ENCODE results near the gene EML6.

EML6 gene

DNA sequence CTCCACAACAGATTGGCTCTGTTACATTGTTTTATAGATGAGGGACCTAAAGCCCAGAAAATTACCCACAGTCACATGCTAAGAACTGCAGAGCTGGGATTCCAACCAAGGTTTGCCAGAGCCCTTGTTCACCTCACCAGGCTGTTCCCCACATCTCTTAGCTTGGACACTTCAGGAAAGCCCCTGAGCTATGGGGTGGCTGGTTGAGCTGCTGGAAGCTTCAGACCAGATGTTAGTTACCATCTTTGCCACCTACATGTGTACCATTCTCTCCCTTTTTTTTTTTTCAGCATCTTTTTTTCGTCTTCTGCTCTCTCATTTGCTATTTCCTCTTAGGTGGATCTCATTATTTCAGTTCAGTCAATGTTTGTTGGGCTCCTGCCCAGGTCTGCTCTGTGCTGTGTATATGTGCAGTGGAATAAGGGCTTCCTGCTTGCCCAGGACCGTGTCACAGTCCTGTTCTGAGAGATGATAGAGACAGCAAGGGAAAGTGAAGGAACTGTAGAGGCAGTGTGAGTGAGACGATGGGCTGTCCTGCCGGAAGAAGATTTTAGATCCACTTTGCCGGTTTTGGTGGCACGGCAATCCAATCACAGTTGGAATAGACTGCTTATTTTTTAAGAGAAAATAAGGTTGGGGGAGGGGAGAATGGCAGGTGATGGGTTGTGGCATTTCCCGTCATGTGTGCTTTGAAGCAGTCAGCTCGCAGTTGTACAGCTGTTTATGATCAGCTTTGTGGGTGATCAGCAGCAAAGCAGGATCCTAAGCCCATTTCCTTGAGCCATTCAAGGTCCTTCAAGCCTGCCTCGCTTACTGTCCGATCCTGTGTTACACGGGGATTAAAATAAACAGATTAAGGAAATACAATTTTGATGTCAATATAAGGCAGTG lies 174.2 kb downstream of the EML6 start:
- TF ChIP-seq, protein P1, sequence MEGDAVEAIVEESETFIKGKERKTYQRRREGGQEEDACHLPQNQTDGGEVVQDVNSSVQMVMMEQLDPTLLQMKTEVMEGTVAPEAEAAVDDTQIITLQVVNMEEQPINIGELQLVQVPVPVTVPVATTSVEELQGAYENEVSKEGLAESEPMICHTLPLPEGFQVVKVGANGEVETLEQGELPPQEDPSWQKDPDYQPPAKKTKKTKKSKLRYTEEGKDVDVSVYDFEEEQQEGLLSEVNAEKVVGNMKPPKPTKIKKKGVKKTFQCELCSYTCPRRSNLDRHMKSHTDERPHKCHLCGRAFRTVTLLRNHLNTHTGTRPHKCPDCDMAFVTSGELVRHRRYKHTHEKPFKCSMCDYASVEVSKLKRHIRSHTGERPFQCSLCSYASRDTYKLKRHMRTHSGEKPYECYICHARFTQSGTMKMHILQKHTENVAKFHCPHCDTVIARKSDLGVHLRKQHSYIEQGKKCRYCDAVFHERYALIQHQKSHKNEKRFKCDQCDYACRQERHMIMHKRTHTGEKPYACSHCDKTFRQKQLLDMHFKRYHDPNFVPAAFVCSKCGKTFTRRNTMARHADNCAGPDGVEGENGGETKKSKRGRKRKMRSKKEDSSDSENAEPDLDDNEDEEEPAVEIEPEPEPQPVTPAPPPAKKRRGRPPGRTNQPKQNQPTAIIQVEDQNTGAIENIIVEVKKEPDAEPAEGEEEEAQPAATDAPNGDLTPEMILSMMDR (IDR thresholded peaks at IDR 0.05; ENCODE audit: unreplicated experiment in 3 of 3), result no peak
- H3K4me3 Mint-ChIP-seq, result no peak overlapping the region
- H3K36me3 Mint-ChIP-seq (ENCODE audit: low read depth), result no peaks in the 10 kb centered on the region
- peak overlapping the region in 1 of 3 experiments; percentile 1 for H3K27ac Mint-ChIP-seq
- H3K27me3 Mint-ChIP-seq (ENCODE audit: low read depth), result no peaks in the 10 kb centered on the region
- H3K4me1 Mint-ChIP-seq, result peaks cover 13% of the 10 kb centered on the region
- H3K9me3 Mint-ChIP-seq, result no peaks in the 10 kb centered on the region

DNA sequence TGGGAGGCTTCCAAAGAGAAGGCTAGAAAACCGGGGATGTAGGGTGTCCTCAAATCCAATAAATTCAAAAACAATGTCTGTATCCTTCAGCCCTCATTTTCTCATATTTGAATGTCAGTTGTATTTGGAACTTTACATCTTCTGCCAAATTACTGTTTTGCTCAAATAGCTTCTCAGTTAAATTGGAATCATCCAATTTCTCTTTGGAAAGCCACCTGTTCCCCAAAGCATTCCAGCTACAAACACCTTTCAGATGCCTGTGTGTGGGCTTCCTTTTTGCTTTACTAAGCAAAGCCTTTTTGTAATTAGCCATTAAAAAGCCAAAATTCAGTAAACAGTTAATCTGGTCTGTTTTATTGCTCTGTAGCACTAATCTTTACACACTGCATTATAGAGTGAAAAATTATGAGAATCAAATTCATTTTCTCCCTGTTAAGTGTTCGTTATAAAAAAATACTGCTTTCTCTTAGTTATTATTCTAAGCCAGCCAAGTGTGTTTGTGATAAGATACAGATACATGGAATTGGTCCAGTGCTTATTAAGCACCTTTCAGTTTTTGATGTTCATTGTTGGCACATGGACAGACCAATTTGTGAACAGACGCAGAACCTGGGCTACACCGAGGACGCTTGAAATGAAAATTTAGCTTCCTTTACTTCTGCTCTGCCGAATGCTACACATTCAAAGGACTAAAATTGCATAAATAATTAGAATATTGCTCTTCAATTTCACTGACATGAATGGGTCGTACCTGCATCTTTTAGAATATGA lies 175.2 kb downstream of the EML6 start:
- Mint-ChIP-seq H3K36me3 (ENCODE audit: low read depth) (no peaks in the 10 kb centered on the region), H3K27ac (no peak overlapping the region), H3K4me3 (no peak overlapping the region), H3K9me3 (no peaks in the 10 kb centered on the region), H3K4me1 (peaks cover 13% of the 10 kb centered on the region), H3K27me3 (ENCODE audit: low read depth) (no peaks in the 10 kb centered on the region)
- TF ChIP-seq, protein P1 (IDR thresholded peaks at IDR 0.05; ENCODE audit: unreplicated experiment in 3 of 3), result no peak

DNA sequence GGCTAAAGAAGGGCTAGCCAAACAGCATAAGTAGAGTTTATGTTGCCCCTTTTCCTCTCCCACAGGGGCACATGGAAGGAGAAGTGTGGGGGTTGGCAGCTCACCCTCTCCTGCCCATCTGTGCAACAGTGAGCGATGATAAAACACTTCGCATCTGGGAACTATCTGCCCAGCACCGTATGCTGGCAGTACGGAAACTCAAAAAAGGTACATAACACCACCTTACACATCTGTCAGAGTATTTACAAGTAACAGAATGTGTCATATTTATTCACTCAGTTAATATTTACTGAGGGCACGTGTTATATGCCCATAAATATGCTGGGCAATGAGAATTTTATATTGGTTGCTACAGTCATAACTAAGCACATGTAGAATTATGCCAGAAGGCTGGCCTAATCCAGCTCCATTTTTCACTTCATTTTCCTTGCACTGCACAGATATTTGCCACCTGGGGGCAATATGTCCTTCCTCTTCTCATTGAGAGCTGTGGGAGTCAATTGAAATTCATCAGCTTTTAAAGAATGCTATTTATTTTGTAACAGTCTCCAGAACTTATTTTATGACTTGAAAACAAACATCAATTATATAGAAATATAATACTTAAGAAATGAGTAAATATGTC lies 176.2 kb downstream of the EML6 start:
- no peak overlapping the region for H3K27ac Mint-ChIP-seq
- TF ChIP-seq, protein P1 (IDR thresholded peaks at IDR 0.05; ENCODE audit: unreplicated experiment in 3 of 3), result peak; percentile 55 to 70 (median 67)
- no peak overlapping the region for H3K4me3 Mint-ChIP-seq
- no peaks in the 10 kb centered on the region for H3K9me3 Mint-ChIP-seq
- H3K27me3 Mint-ChIP-seq (ENCODE audit: low read depth), result no peaks in the 10 kb centered on the region
- no peaks in the 10 kb centered on the region for H3K36me3 Mint-ChIP-seq (ENCODE audit: low read depth)
- peaks cover 16% of the 10 kb centered on the region for H3K4me1 Mint-ChIP-seq

DNA sequence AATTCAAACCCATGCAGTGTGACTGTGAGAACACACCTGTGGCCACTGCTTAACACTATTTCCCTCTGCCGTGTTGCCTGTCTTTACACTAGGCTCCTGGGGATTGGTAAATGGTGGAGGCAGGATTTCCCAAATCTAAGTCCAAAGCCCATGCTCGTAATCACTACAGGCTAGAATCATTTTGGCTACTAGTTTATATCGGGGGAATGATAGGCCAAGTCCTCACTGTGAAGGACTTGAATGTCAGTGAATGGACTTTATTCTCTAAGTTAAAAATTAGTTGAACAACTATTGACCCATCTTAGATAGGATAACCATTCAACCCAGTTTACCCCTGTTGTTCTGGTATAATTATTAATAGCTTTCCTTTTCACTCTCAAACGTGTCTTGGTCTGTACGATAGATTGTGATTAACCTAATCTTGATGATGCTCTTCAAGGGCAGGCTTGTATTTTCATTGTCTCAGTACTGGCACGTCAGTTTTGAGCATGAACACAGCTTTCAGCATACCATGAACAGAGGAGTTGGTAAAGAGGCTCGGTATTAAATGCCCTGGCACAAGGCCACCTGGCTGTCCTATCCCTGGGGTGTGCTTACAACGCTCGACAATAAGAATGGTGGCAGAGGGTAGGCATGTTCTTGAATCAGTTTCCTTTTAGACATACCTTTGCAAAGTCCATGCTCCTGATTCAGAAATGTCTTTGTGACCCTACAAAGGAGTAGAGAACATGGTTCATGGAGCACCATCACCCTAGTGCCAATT lies 177.9 kb downstream of the EML6 start:
- Mint-ChIP-seq H3K9me3 (no peaks in the 10 kb centered on the region), H3K36me3 (ENCODE audit: low read depth) (no peaks in the 10 kb centered on the region), H3K4me3 (no peak overlapping the region), H3K4me1 (peaks cover 29% of the 10 kb centered on the region), H3K27me3 (ENCODE audit: low read depth) (no peaks in the 10 kb centered on the region), H3K27ac (no peak overlapping the region)
- TF ChIP-seq, protein P1 (IDR thresholded peaks at IDR 0.05; ENCODE audit: unreplicated experiment in 3 of 3), result no peak

DNA sequence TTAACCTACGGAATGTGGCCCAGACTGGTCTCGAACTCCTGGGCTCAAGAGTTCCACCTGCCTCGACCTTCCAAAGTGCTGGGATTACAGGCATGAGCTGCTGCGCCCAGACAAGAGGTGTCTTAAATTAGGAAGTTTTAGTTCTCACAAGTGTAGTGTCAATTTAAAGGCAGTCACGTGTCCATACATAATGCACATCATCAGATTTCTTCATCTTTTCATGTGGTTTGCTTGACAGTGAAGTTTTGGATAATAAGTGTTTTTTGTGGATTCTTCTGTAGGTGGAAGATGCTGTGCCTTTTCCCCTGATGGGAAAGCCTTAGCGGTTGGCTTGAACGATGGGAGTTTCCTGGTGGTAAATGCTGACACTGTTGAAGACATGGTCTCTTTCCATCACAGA lies 179.3 kb downstream of the EML6 start:
- Mint-ChIP-seq H3K4me1 (peaks cover 30% of the 10 kb centered on the region), H3K36me3 (ENCODE audit: low read depth) (no peaks in the 10 kb centered on the region), H3K27ac (no peak overlapping the region), H3K4me3 (no peak overlapping the region), H3K9me3 (no peaks in the 10 kb centered on the region), H3K27me3 (ENCODE audit: low read depth) (no peaks in the 10 kb centered on the region)
- TF ChIP-seq, protein P1 (IDR thresholded peaks at IDR 0.05; ENCODE audit: unreplicated experiment in 3 of 3), result no peak

All from nephron (organoid).